ENCODE data around the gene NDST1. TPM values are rescaled to one million over a fixed set of nuclear protein-coding genes. Genes with fewer than 3 reads are reported as not detected.
"Not testable (repeated sequence)": the region's sequence is repeated elsewhere in the genome, so short reads cannot be mapped to it uniquely, and the experiment has no call there.

The NDST1 gene
- total RNA-seq, 3 donors from 2014 or later = 58.1 to 66.5 (median 60.6) TPM

GRCh38 chr5:150465927-150466326 is 42.0 kb upstream of the NDST1 start:
- no peak for ATAC-seq

GRCh38 chr5:150468206-150468605 is 39.7 kb upstream of the NDST1 start:
- ATAC-seq = no peak
- H3K4me3 ChIP-seq = no peak overlapping the region
- no peaks in the 10 kb centered on the region for H3K36me3 ChIP-seq (ENCODE audit: low read depth)
- TF ChIP-seq CTCF (IDR thresholded peaks at IDR 0.05) = no peak
- H3K4me1 ChIP-seq (ENCODE audit: low read depth) = no peaks in the 10 kb centered on the region
- no peak for DNase-seq
- no peaks in the 10 kb centered on the region for H3K9me3 ChIP-seq
- intact Hi-C loops (cut with DNase I, micrococcal nuclease) = loop anchor here in 1 of 2 donors (10.0 kb wide), 1 partner anchor 57 kb away; no protein-coding TSS in a partner anchor

More at GRCh38 chr5:150465927-150466326, 42.0 kb upstream of the NDST1 start:
- Histone ChIP-seq H3K36me3 (ENCODE audit: low read depth) (no peaks in the 10 kb centered on the region), H3K9me3 (no peaks in the 10 kb centered on the region), H3K4me3 (no peak overlapping the region), H3K4me1 (ENCODE audit: low read depth) (no peaks in the 10 kb centered on the region)
- TF ChIP-seq CTCF (IDR thresholded peaks at IDR 0.05) = no peak
- DNase-seq = no peak
- intact Hi-C loops (cut with DNase I, micrococcal nuclease) = loop anchor here in 1 of 2 donors (10.0 kb wide), 1 partner anchor 59 kb away; no protein-coding TSS in a partner anchor

- ATAC-seq = no peak
- Histone ChIP-seq H3K4me3 (no peak overlapping the region), H3K9me3 (no peaks in the 10 kb centered on the region), H3K36me3 (ENCODE audit: low read depth) (no peaks in the 10 kb centered on the region), H3K4me1 (ENCODE audit: low read depth) (no peaks in the 10 kb centered on the region)
- intact Hi-C loops (cut with DNase I, micrococcal nuclease) = loop anchor here in 1 of 2 donors (10.0 kb wide), 1 partner anchor 55 kb away; no protein-coding TSS in a partner anchor
- no peak for TF ChIP-seq CTCF (IDR thresholded peaks at IDR 0.05)
- no peak for DNase-seq
These were observed 38.0 kb upstream of the NDST1 start for GRCh38 chr5:150469718-150470469.

- ATAC-seq (no peak), DNase-seq (no peak)
- no peaks in the 10 kb centered on the region for H3K4me1 ChIP-seq (ENCODE audit: low read depth)
- no peak overlapping the region for H3K4me3 ChIP-seq
- intact Hi-C loops (cut with DNase I, micrococcal nuclease) = no loop called here
- H3K9me3 ChIP-seq = no peaks in the 10 kb centered on the region
- TF ChIP-seq CTCF (IDR thresholded peaks at IDR 0.05) = no peak
- no peaks in the 10 kb centered on the region for H3K36me3 ChIP-seq (ENCODE audit: low read depth)
These were observed 34.1 kb upstream of the NDST1 start for GRCh38 chr5:150473673-150474358.

- H3K4me3 ChIP-seq; H3K36me3 ChIP-seq (ENCODE audit: low read depth); H3K4me1 ChIP-seq (ENCODE audit: low read depth); ATAC-seq; intact Hi-C loops (cut with DNase I, micrococcal nuclease); DNase-seq; H3K9me3 ChIP-seq: not testable (repeated sequence)
These were observed 31.4 kb upstream of the NDST1 start for GRCh38 chr5:150476568-150476967.

GRCh38 chr5:150479416-150479815 is 28.5 kb upstream of the NDST1 start:
- intact Hi-C loops (cut with DNase I, micrococcal nuclease) = no loop called here
- Histone ChIP-seq H3K4me3 (no peak overlapping the region), H3K9me3 (no peaks in the 10 kb centered on the region), H3K4me1 (ENCODE audit: low read depth) (no peaks in the 10 kb centered on the region), H3K36me3 (ENCODE audit: low read depth) (no peaks in the 10 kb centered on the region)
- DNase-seq (no peak), ATAC-seq (no peak)
- no peak for TF ChIP-seq CTCF (IDR thresholded peaks at IDR 0.05)
